NCI-H2171 (cell line): ENCODE data around the gene SIGLEC15.
A peak's percentile ranks its signal among the peaks of the same experiment; 100 is the strongest.

Experiments used
- DNase-seq: peaks from one replicate; lab custom pipeline; 2025; lab: John Stamatoyannopoulos, UW

Gene SIGLEC15

GRCh38 chr18:45879681-45880655 is 54.5 kb downstream of the SIGLEC15 start:
- peak; percentile 23 for DNase-seq

- DNase-seq = no peak
These were observed 55.5 kb downstream of the SIGLEC15 start for GRCh38 chr18:45880876-45881558.

GRCh38 chr18:45887585-45887984 is 62.1 kb downstream of the SIGLEC15 start:
- DNase-seq = no peak

- DNase-seq = no peak
These were observed 64.1 kb downstream of the SIGLEC15 start for GRCh38 chr18:45889419-45890064.

GRCh38 chr18:45890606-45891005 is 65.1 kb downstream of the SIGLEC15 start:
- DNase-seq = no peak

GRCh38 chr18:45891806-45892205 is 66.3 kb downstream of the SIGLEC15 start:
- no peak for DNase-seq
